ENCODE data around the gene ERI3. TPM values are rescaled to one million over a fixed set of nuclear protein-coding genes. Genes with fewer than 3 reads are reported as not detected.

ERI3 gene
- total RNA-seq, 4 donors from 2014 or later = 23.8 to 30.5 (median 28.7) TPM

DNA sequence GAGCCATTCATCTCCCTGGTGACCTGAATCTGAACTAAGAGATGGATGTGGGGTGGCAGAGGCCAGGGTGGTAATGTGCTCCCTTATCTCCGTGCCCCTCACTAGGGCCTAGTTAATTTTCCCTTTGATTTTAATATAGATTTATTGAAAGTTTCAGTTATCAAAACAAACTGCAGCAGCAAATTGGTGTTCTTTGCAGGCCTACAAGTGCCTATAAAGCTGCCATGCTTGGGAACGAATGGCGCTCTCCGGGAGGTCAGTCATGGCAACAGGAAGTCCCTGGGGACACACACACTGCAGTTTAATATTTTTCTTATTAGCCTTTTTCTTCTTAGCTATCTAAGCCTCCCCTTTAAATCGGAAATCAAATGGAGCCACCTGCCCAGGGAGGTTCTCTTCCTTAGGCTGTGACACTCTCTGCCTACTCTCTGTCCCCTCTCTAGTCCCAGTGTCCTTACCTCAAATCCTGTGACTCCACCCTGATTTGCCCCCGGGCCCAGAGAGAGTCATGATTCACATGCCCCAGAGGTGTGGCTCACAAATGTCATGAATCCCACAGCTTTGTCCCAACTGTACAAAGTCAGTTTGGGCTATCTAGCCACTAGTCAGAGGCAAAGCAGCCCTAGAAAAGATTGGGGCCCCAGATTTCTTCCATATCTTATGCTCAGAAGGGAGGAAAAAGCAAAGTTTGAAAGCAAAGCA, 4.3 kb upstream of the ERI3 start:
- no peak for TF ChIP-seq CTCF (IDR thresholded peaks at IDR 0.05; ENCODE audit: low read depth)

DNA sequence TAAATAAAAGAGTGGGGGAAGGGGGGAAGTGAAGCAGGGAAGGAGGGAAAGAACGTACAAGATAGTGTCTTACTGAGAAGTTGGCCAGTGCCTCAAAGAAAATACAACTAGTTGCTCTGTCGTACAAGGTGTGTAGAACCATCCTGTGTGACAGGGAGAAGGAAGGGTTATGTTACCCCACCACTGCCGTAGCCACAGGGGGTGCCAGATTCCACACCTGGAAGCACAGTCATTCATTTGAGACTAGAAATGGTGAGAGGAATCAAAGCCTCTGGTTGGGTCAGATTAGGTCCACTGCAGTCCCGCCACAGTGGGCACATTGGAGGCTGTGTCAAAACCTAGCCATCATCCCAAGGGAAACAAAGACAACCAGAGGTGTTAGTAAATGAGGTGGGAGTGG, 2.7 kb upstream of the ERI3 start:
- no peak for TF ChIP-seq CTCF (IDR thresholded peaks at IDR 0.05; ENCODE audit: low read depth)

DNA sequence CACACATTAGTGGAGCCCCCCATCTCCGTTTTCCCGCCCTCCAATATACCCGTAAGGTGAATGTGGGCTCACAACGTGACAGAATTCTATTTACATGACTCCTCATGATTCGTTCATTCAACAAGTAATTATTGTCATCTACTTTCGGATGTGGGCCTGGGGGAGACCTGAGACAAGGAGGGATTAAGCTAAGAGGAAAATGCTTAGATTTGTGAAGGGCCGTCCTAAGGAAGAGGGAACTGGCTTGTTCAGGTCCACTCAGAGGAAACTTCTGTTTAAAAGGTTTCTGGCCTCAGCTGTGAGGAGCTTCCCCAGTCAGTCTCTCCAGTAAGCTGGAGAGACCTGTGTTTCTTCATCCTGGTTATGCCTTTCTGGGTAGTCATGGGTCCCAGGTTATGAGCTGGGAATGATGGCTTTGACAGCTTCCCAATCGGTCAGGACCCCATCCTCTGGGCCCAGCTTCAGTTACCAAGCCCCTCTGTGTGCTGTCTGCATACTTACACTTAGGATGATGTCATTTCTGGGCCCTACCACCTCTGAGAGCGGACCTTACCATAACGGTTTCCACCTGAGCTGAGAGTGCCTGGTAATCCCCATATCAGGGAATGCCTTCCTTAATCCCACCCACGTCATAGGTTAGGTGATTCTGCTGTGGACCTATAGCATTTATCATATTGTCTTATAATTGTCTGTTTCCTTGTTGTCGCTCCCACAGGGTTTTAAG, 687 bp upstream of the ERI3 start:
- no peak for TF ChIP-seq CTCF (IDR thresholded peaks at IDR 0.05; ENCODE audit: low read depth)

GRCh38 chr1:44354268-44354839, 703 bp downstream of the ERI3 start:
- TF ChIP-seq CTCF (IDR thresholded peaks at IDR 0.05; ENCODE audit: low read depth) = no peak

- TF ChIP-seq CTCF (IDR thresholded peaks at IDR 0.05; ENCODE audit: low read depth) = no peak
These were observed 1.5 kb downstream of the ERI3 start for GRCh38 chr1:44353604-44354003.

GRCh38 chr1:44351289-44351688, 3.8 kb downstream of the ERI3 start:
- no peak for TF ChIP-seq CTCF (IDR thresholded peaks at IDR 0.05; ENCODE audit: low read depth)

- no peak for TF ChIP-seq CTCF (IDR thresholded peaks at IDR 0.05; ENCODE audit: low read depth)
These were observed 7.0 kb downstream of the ERI3 start for GRCh38 chr1:44348061-44348485.
